Neural progenitor cell (in vitro differentiated cells): Measurements from ENCODE around the gene PLPPR3.

Source experiments
- EZH2 ChIP-seq: fragments of 200-600 bp; sonication (generic); IDR thresholded peaks from 2 replicates; pipeline ENCODE4 v1.6.1; 2017; ENCODE audit warnings: antibody characterized with exemption, mild to moderate bottlenecking, moderate library complexity
- TF ChIP-seq, protein P1 (sequence below): fragments of 200-600 bp; sonication (generic); IDR thresholded peaks from 2 replicates; pipeline ENCODE4 v1.5.1; 2017; ENCODE audit warnings: antibody characterized with exemption, mild to moderate bottlenecking

DNA sequence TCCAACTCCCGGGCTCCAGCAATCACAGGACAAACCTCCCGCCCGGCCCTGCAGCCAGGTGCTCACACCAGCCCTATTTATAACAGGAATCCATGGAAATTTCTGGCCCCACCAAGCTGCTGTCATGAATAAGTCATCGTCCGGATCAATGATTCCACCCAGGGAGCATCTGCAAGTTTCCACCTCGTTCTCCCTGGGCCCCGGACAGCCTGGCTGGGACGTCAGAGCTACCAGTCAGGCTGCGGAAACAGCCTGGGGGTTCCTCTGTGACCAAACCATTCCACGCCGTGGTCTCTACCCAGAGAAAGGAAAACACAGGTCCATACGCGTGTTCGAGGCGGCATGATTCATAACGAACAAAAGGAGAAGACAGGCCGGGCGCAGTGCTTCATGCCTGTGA lies 45.2 kb downstream of the PLPPR3 start:
- TF ChIP-seq, protein P1, sequence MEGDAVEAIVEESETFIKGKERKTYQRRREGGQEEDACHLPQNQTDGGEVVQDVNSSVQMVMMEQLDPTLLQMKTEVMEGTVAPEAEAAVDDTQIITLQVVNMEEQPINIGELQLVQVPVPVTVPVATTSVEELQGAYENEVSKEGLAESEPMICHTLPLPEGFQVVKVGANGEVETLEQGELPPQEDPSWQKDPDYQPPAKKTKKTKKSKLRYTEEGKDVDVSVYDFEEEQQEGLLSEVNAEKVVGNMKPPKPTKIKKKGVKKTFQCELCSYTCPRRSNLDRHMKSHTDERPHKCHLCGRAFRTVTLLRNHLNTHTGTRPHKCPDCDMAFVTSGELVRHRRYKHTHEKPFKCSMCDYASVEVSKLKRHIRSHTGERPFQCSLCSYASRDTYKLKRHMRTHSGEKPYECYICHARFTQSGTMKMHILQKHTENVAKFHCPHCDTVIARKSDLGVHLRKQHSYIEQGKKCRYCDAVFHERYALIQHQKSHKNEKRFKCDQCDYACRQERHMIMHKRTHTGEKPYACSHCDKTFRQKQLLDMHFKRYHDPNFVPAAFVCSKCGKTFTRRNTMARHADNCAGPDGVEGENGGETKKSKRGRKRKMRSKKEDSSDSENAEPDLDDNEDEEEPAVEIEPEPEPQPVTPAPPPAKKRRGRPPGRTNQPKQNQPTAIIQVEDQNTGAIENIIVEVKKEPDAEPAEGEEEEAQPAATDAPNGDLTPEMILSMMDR, result no peak
- no peak for TF ChIP-seq EZH2
